Activated CD8-positive, alpha-beta memory T cell treated with anti-CD3 and anti-CD28 coated beads for 1 hour (primary cell): ENCODE results near the gene RGS8.
"Not testable (repeated sequence)": the region's sequence is repeated elsewhere in the genome, so short reads cannot be mapped to it uniquely, and the experiment has no call there.

Experiments used
- DNase-seq, 2 donors: peaks; one replicate each; pipeline ENCODE4 v3.0.0-alpha.2; 2020; ENCODE audit warnings: low read depth in 1 of 2; ENCODE audit errors: extremely low read depth in 1 of 2

Gene RGS8

GRCh38 chr1:182702826-182703524 is 18.6 kb upstream of the RGS8 start:
- no peak for DNase-seq

DNA sequence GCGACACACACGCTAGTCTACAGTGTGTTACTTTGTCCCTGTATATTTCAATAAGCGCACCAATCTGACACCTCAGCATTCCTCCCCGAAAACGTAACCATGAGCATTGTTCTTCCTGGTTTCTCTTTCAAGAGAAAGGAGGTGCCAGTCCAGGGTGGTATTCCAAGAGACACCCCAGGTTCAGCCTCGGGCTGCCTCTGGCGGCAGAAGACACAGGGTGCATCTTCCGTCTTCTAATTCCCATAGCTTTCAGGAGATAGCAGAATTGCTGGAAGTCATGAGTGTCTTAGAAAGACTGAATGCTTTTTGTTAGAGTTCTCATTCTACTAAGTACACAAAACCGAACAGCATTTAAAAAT is 15.9 kb upstream of the RGS8 start:
- no peak for DNase-seq

DNA sequence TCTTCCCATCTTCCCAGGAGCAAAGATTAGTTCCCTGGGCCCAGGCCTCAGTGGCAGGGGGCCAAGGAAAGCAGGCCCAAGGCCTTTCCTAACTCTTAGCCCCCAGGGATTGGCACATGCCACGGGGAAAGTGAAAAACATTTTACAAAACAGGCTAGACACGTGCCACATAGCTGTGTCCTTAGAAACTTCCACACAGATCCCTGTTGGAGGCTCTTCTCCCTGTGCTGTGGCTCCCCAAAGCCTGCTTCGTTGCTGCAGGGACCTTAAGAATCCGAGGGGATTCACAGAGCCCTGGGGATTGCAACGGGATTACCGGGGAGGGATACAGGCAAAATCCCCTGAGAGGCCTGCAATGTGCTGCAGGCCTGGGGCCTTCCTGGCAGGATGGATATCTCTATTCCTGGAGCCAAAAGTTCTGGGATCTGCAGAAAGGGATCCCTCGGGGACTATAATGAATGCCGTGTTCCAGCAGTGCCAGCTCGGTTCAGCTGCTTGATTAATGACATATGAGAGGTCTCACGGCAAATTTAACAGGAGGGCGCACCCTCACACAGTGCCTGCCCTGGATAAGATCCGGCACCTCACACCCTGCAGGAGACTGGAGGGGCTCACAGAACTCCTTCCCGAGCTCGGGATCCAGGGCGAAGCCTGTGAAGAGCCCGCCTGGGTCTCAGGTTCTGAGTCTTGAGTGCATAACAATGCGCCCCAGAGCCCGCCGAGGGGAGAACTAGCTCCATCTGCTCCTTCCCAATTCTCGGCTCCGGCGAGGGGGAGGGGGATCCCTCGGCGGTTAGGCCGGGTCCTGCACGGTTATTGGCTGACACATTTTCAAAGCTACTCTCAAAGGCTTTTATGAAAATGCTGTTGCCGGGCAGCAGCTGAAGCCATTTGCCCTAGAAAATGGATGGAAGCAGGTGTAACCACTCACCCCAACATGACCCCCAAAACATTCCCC is 15.3 kb upstream of the RGS8 start:
- DNase-seq = no peak

DNA sequence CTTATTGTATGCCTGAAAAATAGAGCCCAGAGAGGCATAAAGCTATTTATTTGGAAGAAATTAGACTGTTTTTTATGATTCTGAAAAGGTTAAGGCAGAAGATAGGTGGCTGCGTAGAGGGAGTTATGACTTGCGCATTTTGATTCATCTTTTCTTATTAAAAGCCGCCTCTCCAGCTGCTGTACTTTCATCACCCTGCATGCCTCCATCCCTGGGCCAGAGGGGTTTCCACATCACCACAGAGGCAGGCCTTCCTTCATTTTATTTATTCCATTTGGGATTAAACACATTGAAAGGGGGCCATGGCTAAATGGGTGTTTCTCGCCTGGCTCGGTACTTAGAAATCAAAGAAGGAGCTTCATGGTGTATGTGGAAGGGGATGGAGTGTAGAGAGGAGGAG is 14.6 kb upstream of the RGS8 start:
- no peak for DNase-seq

- not testable (repeated sequence) for DNase-seq
These were observed 8.8 kb upstream of the RGS8 start for GRCh38 chr1:182693139-182693538.

GRCh38 chr1:182690886-182691443 is 6.6 kb upstream of the RGS8 start:
- DNase-seq = no peak

DNA sequence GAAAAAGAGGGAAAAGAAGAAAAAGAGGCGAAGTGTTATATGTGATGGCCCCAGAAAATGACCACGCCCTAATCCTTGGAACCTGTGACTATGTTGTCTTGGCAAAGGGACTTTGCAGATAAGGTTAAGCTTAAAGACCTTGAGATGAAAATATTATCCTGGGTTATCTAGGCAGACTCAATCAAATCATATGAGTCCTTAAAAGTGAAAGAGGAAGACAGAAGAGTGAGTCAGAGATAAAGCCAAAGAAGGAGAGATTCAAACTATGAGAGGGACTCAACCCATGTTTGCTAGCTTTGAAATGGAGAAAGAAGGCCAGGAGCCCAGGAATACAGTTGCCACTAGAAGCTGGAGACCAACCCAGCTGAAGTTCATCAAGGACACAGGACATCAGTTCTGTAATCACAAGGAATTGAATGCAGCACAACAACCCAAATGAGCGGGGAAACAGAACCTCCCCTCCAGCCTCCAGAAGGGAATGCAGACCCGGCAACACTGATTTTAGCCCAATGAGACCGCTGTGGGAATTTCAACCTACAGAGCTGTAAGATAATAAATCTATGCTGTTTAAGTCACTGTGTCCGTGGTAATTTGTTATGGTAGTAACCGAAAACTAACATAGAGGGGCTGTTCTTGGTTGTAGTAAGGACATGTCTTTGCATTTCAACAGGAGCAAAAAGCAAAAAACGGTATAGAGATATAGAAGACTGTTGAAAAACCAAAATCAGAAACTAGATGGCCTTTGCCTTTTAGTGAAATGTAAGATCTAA is 4.2 kb upstream of the RGS8 start:
- DNase-seq = no peak

DNA sequence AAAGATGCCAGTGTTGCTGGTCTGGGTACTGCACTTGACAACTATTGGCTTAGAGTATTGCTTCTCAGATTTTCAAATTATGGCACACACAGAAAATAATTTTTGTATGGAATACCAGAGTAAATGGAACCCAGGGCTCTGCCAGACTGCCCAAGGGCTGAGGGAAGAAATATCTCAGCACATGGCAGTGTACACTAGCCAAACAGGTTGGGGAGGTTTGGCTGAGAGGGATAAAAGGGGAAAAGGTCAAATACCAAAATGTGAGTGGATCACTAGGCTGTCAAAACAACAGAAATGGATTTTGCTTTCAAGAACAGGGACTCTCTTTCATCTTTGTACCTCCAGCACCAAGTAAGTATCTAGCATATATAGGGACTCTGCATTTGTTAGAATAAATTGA is 3.0 kb upstream of the RGS8 start:
- DNase-seq = no peak

DNA sequence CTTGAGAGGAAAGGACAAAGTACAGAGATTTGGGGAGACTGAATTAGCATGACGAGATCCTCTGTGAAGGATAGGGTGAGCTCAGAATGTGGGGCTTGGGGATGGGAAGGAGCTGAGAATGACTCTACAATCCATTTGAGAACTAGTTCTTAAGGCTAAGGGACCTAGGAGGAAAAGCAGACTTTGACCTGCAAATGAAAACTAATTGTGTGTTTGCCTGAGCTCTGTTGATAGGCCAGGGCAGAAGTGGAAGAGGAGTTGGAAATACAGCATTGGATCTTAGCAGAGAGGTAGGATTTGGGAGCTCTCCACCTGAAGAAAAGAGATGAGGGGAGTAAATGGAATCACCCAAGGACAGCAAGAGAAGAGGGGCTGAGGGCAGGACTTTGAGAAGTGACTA is 2.1 kb upstream of the RGS8 start:
- DNase-seq = no peak

GRCh38 chr1:182685215-182685614 is 828 bp upstream of the RGS8 start:
- DNase-seq = no peak

DNA sequence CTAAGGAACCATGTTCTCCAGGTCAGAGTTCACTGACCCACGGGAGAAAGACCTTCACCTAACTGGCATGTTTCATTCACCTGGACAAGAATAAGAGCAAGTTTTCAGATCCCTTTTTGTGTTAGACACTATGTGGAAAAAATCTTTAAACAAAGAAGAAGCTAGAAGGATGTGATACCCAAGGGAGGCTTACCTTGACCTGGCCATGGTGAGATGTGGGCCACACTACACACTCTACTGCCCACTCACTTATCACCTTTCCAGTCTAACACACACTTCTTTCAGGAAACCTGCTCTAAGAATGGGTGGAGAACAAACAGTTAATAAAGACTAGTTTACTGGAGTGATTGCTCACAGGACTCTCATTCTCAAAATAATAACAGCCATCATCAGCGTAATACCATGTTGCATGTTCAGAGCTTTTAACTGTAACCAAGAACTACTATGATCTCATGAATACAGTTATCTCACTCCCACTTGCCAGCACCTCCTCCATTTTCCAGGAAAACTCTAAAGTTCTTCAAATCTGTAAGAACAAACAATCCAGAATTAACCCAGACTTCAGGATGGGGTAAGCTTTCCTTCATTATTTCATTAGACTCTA is 1.4 kb downstream of the RGS8 start:
- no peak for DNase-seq

DNA sequence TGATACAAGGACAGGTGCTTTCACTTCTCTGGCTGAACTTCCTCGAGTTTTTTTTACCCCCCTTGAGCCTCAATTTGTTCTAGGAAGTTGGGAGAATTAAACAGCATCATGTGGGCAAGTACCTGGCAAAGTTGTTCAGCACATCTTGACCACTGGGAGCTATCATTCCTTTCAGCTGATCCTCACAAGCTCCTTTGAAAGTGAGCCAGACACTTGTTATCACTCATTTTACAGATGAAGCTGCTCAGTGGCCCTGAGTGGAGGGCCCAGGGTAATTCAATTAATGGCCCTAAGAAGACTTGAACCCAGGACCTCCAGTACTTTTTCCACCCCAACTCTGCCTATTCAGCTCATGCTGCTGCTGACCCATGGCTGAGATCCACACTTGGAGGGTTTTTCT is 2.0 kb downstream of the RGS8 start:
- no peak for DNase-seq

GRCh38 chr1:182681568-182681912 is 2.8 kb downstream of the RGS8 start:
- no peak for DNase-seq

GRCh38 chr1:182680901-182681567 is 3.4 kb downstream of the RGS8 start:
- DNase-seq = no peak

DNA sequence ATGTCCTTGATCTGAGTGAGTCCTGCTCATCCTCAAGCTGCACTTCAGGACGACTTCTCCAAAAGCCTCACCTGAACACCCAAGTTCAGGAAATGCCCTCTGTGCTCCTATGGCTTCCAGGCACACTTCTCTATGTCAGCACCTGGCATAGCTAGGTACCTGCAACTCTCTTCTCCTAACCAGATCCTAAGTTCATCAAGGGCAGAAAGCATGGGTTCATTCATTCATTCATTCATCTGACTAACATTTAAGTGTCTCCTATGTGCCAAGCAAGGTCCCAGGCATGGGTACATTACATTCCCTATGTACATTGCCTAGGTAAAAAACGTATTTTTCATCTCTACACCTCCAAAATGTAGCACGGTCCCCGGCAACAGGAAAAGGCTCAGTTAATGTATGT is 4.0 kb downstream of the RGS8 start:
- DNase-seq = no peak

DNA sequence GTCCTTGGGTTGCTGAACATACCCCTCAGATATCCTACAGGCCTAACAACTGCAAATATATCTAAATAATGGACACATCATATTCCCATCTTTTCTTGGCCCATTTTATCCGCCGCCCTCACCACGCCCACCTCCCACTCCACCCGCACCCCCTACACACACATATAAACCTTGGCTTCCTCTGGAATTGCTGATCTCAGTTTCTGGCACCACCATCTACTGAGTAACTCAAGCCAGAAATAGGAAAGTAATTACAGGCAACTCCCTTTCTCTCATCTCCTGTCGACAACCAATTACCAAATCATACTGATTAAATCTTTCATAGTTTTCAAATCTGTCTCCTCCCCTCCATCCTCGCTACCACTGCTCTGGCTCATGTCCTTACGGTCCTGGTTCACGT is 4.7 kb downstream of the RGS8 start:
- DNase-seq = no peak

- no peak for DNase-seq
These were observed 6.8 kb downstream of the RGS8 start for GRCh38 chr1:182677397-182678098.

DNA sequence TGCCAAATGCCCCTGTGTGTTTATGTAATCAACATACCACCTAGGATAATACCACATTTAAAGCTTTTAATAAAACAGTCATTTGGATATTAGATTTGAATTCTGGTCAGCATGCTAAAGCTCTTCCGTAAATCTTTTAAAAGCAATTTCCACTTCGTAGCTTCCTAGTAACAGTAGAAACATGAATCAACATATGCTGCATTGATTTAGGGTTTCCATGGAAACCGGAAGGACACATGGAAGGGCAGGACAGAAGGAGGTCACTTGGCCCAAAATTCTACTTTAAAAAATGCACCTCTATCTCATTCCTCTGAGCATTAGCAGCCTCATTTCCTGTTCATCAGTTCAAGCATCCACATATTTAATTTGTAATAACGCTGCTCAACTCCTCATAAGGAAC is 8.1 kb downstream of the RGS8 start:
- no peak for DNase-seq

DNA sequence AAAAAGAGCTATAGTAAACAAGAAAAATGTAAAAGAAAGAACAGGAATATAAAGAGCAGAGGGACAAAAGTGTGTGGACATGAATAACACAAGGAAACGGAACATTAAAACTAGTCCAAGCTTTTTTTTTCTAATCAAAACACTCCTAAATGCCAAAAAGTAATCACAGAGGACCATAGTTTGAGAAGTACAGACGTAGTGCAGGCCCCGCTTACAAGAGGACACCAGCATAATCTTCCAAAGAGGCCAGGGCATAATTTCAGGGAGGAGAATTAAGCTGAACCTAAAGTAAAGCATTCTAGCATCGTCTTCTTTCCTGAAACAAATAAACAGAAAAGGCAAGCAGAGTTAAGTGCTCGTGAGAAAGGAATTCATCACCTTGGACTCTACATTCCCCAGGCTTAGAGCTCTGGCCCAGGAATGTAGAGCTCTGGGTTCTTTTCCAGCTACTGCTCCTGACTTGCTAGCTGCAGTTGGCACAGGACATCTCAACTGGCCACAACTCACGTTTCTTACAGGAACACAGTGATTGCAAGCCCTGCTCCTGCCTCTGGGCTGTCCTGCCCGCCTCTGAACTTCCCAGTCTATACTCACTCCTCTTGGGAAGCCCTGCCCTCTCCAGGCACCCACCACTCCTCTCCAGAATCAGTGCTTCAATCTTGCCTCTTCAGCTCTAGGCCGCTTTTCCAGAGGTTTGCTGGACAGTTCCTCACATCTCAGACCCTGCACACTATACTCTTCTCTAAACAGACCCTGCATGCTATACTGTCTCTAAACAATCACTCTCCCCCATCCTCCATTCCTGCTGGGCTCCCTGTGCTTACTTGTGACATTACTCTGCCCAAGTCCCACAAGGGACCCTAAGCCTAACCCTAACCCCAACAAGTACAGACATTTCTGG is 9.8 kb downstream of the RGS8 start:
- no peak for DNase-seq
